DOHH2 (cell line): ENCODE results near the gene NFIB.

ENCODE experiments used
- H3F3A ChIP-seq: fragments of 200-600 bp; sonication (generic), shearing (Covaris generic); 2 replicates; pipeline ENCODE4 v1.6.0; 2016; ENCODE audit warnings: antibody characterized with exemption, mild to moderate bottlenecking; ENCODE audit not compliant: control insufficient read depth, insufficient read depth
- H3K27ac ChIP-seq: fragments of 200-600 bp; sonication (generic); 2 replicates; pipeline ENCODE4 v1.5.1; 2014; ENCODE audit warnings: low read depth, mild to moderate bottlenecking, low read length, moderate library complexity
- H3K27me3 ChIP-seq: fragments of 200-600 bp; sonication (generic); 2 replicates; pipeline ENCODE4 v1.6.1; 2014; ENCODE audit warnings: mild to moderate bottlenecking, low read length, mixed read lengths; ENCODE audit not compliant: control insufficient read depth
- H3K36me3 ChIP-seq: fragments of 200-600 bp; sonication (generic); 2 replicates; pipeline ENCODE4 v1.6.1; 2014; ENCODE audit warnings: mild to moderate bottlenecking, low read length, moderate library complexity, mixed read lengths; ENCODE audit not compliant: control insufficient read depth
- H3K4me1 ChIP-seq: fragments of 200-600 bp; sonication (generic); 2 replicates; pipeline ENCODE4 v1.6.1; 2014; ENCODE audit warnings: mild to moderate bottlenecking, low read length, mixed read lengths; ENCODE audit not compliant: control insufficient read depth
- H3K4me2 ChIP-seq: fragments of 200-600 bp; sonication (generic); 2 replicates; pipeline ENCODE4 v1.6.0; 2014; ENCODE audit warnings: mild to moderate bottlenecking, low read length, moderate library complexity
- H3K4me3 ChIP-seq: fragments of 200-600 bp; sonication (generic); 2 replicates; pipeline ENCODE4 v1.5.1; 2014; ENCODE audit warnings: mild to moderate bottlenecking, low read length, mixed read lengths
- H3K79me2 ChIP-seq: fragments of 200-600 bp; sonication (generic); 2 replicates; pipeline ENCODE4 v1.6.1; 2014; ENCODE audit warnings: mild to moderate bottlenecking, low read length, mixed read lengths; ENCODE audit not compliant: control insufficient read depth
- H3K9me2 ChIP-seq: fragments of 200-600 bp; sonication (generic); replicated peaks from 2 replicates; pipeline ENCODE4 v1.6.1; 2014; ENCODE audit warnings: mild to moderate bottlenecking, low read length, mixed read lengths; ENCODE audit not compliant: control insufficient read depth
- H3K9me3 ChIP-seq: fragments of 200-600 bp; sonication (generic); 2 replicates; pipeline ENCODE4 v1.6.1; 2014; ENCODE audit warnings: antibody characterized with exemption, low read length, mixed read lengths; ENCODE audit not compliant: control insufficient read depth, insufficient read depth
- H4K20me1 ChIP-seq: fragments of 200-600 bp; sonication (generic); 2 replicates; pipeline ENCODE4 v1.6.0; 2014; ENCODE audit warnings: low read depth, mild to moderate bottlenecking, antibody characterized with exemption, low read length, moderate library complexity; ENCODE audit not compliant: control insufficient read depth, insufficient read depth
- EZH2phosphoT487 ChIP-seq: fragments of 200-600 bp; sonication (generic); IDR thresholded peaks from 2 replicates; pipeline ENCODE4 v1.6.1; 2017; ENCODE audit warnings: borderline replicate concordance, mild to moderate bottlenecking, antibody characterized with exemption, low read length, moderate library complexity, mixed read lengths
- TF ChIP-seq, protein P1 (sequence below): fragments of 200-600 bp; sonication (generic); IDR thresholded peaks from one replicate; pipeline ENCODE4 v1.5.1; 2014; ENCODE audit warnings: antibody characterized with exemption, mild to moderate bottlenecking, low read depth, low read length; ENCODE audit not compliant: poor library complexity, severe bottlenecking

Gene NFIB

DNA sequence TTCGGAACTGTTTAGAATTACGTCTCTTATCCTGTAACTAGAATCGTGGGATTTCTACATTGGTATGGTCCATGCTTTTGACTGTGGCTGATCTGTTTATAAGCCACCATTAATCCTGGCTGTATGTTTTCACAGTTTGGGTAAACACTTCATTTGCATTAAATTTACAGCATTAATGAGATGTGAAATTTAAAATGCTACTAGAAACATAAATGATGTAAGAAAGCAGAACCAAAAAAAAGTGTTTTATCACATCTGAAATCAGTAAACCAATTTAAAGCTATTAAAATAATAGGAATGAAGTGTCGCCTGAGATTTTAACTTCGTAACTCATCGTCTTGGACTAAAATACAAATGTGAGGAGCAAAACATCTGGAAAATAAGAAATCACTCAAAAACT is 201.7 kb downstream of the NFIB start:
- no peaks in the 10 kb centered on the region for H3K9me3 ChIP-seq
- H3F3A ChIP-seq, result no peaks in the 10 kb centered on the region
- no peaks in the 10 kb centered on the region for H3K27me3 ChIP-seq
- no peak for TF ChIP-seq EZH2phosphoT487
- TF ChIP-seq, protein P1, sequence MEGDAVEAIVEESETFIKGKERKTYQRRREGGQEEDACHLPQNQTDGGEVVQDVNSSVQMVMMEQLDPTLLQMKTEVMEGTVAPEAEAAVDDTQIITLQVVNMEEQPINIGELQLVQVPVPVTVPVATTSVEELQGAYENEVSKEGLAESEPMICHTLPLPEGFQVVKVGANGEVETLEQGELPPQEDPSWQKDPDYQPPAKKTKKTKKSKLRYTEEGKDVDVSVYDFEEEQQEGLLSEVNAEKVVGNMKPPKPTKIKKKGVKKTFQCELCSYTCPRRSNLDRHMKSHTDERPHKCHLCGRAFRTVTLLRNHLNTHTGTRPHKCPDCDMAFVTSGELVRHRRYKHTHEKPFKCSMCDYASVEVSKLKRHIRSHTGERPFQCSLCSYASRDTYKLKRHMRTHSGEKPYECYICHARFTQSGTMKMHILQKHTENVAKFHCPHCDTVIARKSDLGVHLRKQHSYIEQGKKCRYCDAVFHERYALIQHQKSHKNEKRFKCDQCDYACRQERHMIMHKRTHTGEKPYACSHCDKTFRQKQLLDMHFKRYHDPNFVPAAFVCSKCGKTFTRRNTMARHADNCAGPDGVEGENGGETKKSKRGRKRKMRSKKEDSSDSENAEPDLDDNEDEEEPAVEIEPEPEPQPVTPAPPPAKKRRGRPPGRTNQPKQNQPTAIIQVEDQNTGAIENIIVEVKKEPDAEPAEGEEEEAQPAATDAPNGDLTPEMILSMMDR, result no peak
- no peaks in the 10 kb centered on the region; the same call in 1 of the 2 replicates for H3K9me2 ChIP-seq
- no peaks in the 10 kb centered on the region for H4K20me1 ChIP-seq
- no peaks in the 10 kb centered on the region for H3K79me2 ChIP-seq
- no peaks in the 10 kb centered on the region for H3K36me3 ChIP-seq
- H3K4me1 ChIP-seq, result no peaks in the 10 kb centered on the region
- no peak overlapping the region for H3K4me3 ChIP-seq
- no peak overlapping the region for H3K27ac ChIP-seq
- no peak overlapping the region for H3K4me2 ChIP-seq

DNA sequence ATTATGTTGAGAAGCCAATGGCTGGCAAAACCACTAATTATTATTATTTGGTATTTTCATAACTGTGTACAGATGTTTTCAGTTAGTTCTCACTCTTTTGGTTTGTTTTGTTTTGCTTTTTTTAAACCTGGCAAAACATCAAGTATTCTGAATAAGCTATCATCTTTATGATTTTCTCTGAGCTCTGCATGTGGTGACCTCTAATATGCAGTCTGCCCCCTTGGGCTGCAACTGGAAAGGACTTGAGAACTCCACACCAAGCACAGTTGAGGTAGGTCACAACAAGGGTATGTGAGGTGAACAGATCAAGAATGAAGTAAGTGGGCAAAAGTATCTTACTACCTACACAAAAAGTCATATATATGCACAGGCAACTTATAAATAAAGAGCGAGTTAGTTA is 202.2 kb downstream of the NFIB start:
- H3K27me3 ChIP-seq, result no peaks in the 10 kb centered on the region
- H3K4me2 ChIP-seq, result no peak overlapping the region
- H3K36me3 ChIP-seq, result no peaks in the 10 kb centered on the region
- TF ChIP-seq EZH2phosphoT487, result no peak
- TF ChIP-seq, protein P1, result no peak
- no peaks in the 10 kb centered on the region; the same call in 1 of the 2 replicates for H3K9me2 ChIP-seq
- H3K4me3 ChIP-seq, result no peak overlapping the region
- no peaks in the 10 kb centered on the region for H3K4me1 ChIP-seq
- no peak overlapping the region for H3K27ac ChIP-seq
- H4K20me1 ChIP-seq, result no peaks in the 10 kb centered on the region
- no peaks in the 10 kb centered on the region for H3F3A ChIP-seq
- H3K9me3 ChIP-seq, result no peaks in the 10 kb centered on the region
- no peaks in the 10 kb centered on the region for H3K79me2 ChIP-seq

DNA sequence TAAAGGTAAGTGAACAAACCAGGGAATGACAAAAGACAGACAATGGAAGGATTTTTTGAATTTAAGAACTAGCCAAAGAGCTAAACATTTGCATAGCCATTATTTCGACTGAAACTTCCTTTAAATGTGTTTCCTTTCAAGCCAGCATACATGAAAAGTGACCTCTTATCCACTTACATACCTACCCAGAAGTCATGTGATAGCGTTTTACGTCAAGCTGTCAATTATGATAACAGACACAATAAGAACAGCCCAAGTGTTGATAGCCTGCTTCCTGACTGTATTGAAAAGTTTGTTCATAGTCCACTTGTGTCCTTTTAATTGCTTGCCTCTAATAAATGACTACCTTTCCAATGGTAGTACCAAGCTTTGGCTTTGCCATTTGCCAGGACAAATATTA is 206.0 kb downstream of the NFIB start:
- H3K27ac ChIP-seq, result no peak overlapping the region
- TF ChIP-seq, protein P1, result no peak
- no peak for TF ChIP-seq EZH2phosphoT487
- H3K4me3 ChIP-seq, result no peak overlapping the region
- H4K20me1 ChIP-seq, result no peaks in the 10 kb centered on the region
- no peaks in the 10 kb centered on the region; the same call in 1 of the 2 replicates for H3K9me2 ChIP-seq
- H3K9me3 ChIP-seq, result no peaks in the 10 kb centered on the region
- H3F3A ChIP-seq, result no peaks in the 10 kb centered on the region
- H3K4me1 ChIP-seq, result no peaks in the 10 kb centered on the region
- no peaks in the 10 kb centered on the region for H3K27me3 ChIP-seq
- H3K36me3 ChIP-seq, result no peaks in the 10 kb centered on the region
- H3K79me2 ChIP-seq, result no peaks in the 10 kb centered on the region
- H3K4me2 ChIP-seq, result no peak overlapping the region

DNA sequence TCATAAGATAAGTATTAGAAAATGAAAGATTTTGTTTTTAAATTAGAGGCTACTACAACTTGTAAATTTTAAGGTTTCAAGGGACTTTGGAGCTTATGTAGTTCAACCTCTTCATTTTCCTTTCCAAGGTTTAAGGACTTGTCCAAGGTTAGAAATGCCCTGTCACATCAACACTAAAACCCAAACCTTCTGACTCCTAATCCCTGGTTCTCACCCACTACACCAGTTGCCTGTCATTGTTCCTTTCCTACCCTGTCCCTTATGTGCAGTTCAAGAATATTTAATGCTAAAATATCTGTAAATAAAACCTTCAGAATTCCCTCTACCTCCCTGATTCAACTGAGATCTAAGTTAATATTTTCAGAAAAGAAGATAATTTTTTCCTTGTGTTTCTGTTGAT is 206.4 kb downstream of the NFIB start:
- H3K4me3 ChIP-seq, result no peak overlapping the region
- no peak overlapping the region for H3K27ac ChIP-seq
- TF ChIP-seq, protein P1, result no peak
- no peak for TF ChIP-seq EZH2phosphoT487
- no peak overlapping the region for H3K4me2 ChIP-seq
- H3K36me3 ChIP-seq, result no peaks in the 10 kb centered on the region
- H3K9me3 ChIP-seq, result no peaks in the 10 kb centered on the region
- H3K9me2 ChIP-seq, result no peaks in the 10 kb centered on the region; the same call in 1 of the 2 replicates
- no peaks in the 10 kb centered on the region for H3K79me2 ChIP-seq
- no peaks in the 10 kb centered on the region for H4K20me1 ChIP-seq
- H3F3A ChIP-seq, result no peaks in the 10 kb centered on the region
- H3K27me3 ChIP-seq, result no peaks in the 10 kb centered on the region
- no peaks in the 10 kb centered on the region for H3K4me1 ChIP-seq
